Measurements from ENCODE around the gene MDH1. TPM values are rescaled to one million over a fixed set of nuclear protein-coding genes. Genes with fewer than 3 reads are reported as not detected.
"Not testable (repeated sequence)": the region's sequence is repeated elsewhere in the genome, so short reads cannot be mapped to it uniquely, and the experiment has no call there.

MDH1 gene
- total RNA-seq, 3 donors from 2014 or later = 162 to 185 (median 177) TPM

DNA sequence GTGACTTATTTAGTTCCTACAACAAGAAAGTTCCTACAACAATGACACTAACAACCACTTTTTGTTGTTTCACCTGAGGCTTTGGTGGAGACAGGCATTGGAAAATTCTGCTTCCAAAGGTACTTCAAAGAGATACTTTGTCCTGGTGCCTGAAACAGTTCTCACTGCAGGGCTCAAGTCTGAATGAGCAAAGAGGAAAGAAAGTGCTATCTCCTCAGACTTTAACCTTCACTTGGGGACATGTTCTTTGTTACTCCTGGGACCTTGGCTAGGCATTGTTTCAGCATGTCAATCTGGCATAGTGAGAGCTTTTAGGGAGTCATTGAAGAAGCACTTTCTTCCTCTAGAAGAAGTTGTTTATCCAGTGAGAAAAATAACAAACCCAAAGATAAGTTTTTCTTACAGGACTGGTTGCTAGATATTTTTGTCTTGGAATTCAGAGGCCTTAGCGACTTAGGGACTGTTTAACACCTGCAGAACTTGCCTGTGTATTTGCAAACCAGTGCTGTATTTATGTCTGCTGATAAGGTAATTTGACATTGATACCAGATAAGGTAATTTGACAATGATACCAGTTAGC, 12.2 kb downstream of the MDH1 start:
- DNase-seq (no peak), ATAC-seq (no peak)
- intact Hi-C loops (cut with DNase I, micrococcal nuclease) = no loop called here
- Histone ChIP-seq H3K9me3 (no peaks in the 10 kb centered on the region), H3K4me3 (no peak overlapping the region), H3K4me1 (ENCODE audit: low read depth) (no peaks in the 10 kb centered on the region), H3K36me3 (ENCODE audit: low read depth) (peaks cover 10% of the 10 kb centered on the region)
- TF ChIP-seq, protein P1, sequence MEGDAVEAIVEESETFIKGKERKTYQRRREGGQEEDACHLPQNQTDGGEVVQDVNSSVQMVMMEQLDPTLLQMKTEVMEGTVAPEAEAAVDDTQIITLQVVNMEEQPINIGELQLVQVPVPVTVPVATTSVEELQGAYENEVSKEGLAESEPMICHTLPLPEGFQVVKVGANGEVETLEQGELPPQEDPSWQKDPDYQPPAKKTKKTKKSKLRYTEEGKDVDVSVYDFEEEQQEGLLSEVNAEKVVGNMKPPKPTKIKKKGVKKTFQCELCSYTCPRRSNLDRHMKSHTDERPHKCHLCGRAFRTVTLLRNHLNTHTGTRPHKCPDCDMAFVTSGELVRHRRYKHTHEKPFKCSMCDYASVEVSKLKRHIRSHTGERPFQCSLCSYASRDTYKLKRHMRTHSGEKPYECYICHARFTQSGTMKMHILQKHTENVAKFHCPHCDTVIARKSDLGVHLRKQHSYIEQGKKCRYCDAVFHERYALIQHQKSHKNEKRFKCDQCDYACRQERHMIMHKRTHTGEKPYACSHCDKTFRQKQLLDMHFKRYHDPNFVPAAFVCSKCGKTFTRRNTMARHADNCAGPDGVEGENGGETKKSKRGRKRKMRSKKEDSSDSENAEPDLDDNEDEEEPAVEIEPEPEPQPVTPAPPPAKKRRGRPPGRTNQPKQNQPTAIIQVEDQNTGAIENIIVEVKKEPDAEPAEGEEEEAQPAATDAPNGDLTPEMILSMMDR (IDR thresholded peaks at IDR 0.05) = no peak

DNA sequence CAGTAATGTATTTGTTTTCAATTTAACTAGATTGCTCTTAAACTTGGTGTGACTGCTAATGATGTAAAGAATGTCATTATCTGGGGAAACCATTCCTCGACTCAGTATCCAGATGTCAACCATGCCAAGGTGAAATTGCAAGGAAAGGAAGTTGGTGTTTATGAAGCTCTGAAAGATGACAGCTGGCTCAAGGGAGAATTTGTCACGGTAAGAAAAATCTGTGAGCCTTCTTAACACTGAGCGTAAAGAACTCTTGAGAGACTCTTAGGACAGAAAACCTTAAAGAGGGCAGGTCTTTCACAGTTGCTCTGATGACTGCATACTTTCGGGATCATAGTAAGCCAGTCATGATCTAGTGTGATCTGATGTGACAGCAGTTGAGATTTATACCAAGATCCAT, 15.9 kb downstream of the MDH1 start:
- Histone ChIP-seq H3K36me3 (ENCODE audit: low read depth) (peaks cover 20% of the 10 kb centered on the region), H3K9me3 (no peaks in the 10 kb centered on the region), H3K4me1 (ENCODE audit: low read depth) (no peaks in the 10 kb centered on the region), H3K4me3 (no peak overlapping the region)
- intact Hi-C loops (cut with DNase I, micrococcal nuclease) = no loop called here
- ATAC-seq (no peak), DNase-seq (no peak)
- TF ChIP-seq, protein P1 (IDR thresholded peaks at IDR 0.05) = no peak

DNA sequence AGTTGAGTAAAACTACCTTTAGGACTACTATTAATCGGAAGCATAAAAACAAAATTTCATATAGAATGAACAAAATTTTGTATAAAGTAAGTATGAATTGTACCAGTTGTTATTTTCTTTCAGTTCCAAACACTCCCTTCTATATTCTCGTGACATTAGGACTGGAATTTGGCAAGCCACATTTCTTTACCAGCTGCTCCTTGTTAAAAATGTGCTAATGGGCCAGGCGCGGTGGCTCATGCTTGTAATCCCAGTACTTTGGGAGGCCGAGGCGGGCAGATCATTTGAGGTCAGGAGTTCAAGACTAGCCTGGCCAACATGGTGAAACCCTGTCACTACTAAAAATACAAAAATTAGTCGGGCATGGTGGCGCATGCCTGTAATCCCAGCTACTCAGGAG, 20.1 kb downstream of the MDH1 start:
- ATAC-seq; intact Hi-C loops (cut with DNase I, micrococcal nuclease); H3K4me3 ChIP-seq; DNase-seq; H3K9me3 ChIP-seq; H3K4me1 ChIP-seq (ENCODE audit: low read depth): not testable (repeated sequence)
- H3K36me3 ChIP-seq (ENCODE audit: low read depth) = peaks cover 16% of the 10 kb centered on the region

DNA sequence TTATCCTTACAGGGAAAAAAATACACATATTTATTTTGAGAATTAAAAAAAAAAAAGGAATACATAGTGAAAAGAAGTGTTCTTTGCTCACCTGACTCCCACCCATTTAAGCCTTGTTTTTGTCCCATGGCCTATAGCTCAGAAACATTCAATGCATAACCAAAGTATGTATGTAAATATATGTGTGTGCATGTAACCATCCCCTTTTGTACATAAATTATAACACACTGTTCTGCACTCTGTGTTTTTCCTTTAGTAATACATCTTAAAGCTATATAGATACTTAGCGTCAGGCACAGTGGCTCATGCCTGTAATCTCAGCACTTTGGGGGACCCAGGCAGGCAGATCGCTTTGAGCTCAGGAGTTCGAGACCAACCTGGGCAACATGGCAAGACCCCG, 21.8 kb downstream of the MDH1 start:
- intact Hi-C loops (cut with DNase I, micrococcal nuclease) = no loop called here
- Histone ChIP-seq H3K36me3 (ENCODE audit: low read depth) (peaks cover 10% of the 10 kb centered on the region), H3K9me3 (no peaks in the 10 kb centered on the region), H3K4me1 (ENCODE audit: low read depth) (no peaks in the 10 kb centered on the region), H3K4me3 (no peak overlapping the region)
- ATAC-seq = no peak
- TF ChIP-seq, protein P1 (IDR thresholded peaks at IDR 0.05) = no peak
- DNase-seq = no peak

DNA sequence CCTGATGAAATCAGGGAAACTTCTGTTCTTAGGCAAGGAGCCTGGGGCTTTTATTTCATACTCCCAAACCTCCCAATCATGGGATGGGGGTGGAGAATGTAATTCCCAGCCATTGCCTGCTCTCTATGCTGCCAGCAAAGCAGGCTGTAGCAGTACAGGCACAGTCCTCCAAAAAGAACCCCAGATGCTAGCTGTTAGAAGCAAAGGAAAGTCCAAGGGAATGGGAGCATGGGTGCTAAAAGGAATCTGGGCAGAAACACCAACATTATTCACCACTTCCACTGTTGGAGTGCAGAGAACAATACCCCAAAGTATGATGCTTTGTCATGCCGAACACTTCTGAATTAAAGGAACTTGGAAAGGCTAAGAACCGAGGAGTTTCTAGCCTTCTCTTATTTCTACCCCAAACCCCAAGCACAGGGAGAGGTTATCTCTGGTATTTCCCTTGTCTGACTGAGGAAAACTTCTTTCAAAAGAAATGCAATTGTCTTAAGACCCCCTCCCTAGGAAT, 24.7 kb downstream of the MDH1 start:
- Histone ChIP-seq H3K4me1 (ENCODE audit: low read depth) (no peaks in the 10 kb centered on the region), H3K36me3 (ENCODE audit: low read depth) (no peaks in the 10 kb centered on the region), H3K4me3 (no peak overlapping the region), H3K9me3 (no peaks in the 10 kb centered on the region)
- DNase-seq = no peak
- TF ChIP-seq, protein P1 (IDR thresholded peaks at IDR 0.05) = no peak
- ATAC-seq = no peak
- intact Hi-C loops (cut with DNase I, micrococcal nuclease) = no loop called here

DNA sequence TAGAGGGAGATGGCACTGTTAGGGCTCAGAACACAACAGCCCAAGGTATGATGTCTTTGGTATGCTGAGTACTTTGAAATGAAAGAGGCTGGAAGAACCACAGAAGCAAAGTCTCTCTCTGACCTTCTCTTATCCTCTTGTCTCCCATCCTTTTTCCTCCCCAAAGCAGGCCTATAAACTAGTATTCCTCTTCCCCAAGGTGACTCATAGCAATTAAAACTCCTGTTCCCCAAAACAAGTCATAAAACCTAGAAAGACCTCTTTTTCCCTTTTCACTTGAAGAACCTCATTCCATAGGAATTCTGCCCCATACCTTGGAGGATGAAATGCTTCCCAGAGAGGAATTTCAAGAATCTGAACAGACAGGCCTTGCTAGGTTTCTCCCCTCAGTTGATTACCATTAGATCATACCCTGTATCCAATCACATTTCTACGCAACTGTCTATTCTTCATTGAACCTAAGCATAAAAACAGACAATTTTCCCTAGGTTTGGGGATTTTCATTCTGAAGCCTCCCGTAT, 25.7 kb downstream of the MDH1 start:
- Histone ChIP-seq H3K4me1 (ENCODE audit: low read depth) (no peaks in the 10 kb centered on the region), H3K36me3 (ENCODE audit: low read depth) (no peaks in the 10 kb centered on the region), H3K9me3 (no peaks in the 10 kb centered on the region), H3K4me3 (no peak overlapping the region)
- TF ChIP-seq, protein P1 (IDR thresholded peaks at IDR 0.05) = no peak
- ATAC-seq = no peak
- intact Hi-C loops (cut with DNase I, micrococcal nuclease) = no loop called here
- DNase-seq = no peak

Measured in mucosa of descending colon (tissue), 3 donors.